NCI-H2196 (cell line): Measurements from ENCODE around the gene CUBN.
"Not testable (repeated sequence)": the region's sequence is repeated elsewhere in the genome, so short reads cannot be mapped to it uniquely, and the experiment has no call there.

Experiments used
- DNase-seq: peaks from one replicate; lab custom pipeline; 2025; ENCODE audit not compliant: unreplicated experiment; lab: John Stamatoyannopoulos, UW

The CUBN gene

DNA sequence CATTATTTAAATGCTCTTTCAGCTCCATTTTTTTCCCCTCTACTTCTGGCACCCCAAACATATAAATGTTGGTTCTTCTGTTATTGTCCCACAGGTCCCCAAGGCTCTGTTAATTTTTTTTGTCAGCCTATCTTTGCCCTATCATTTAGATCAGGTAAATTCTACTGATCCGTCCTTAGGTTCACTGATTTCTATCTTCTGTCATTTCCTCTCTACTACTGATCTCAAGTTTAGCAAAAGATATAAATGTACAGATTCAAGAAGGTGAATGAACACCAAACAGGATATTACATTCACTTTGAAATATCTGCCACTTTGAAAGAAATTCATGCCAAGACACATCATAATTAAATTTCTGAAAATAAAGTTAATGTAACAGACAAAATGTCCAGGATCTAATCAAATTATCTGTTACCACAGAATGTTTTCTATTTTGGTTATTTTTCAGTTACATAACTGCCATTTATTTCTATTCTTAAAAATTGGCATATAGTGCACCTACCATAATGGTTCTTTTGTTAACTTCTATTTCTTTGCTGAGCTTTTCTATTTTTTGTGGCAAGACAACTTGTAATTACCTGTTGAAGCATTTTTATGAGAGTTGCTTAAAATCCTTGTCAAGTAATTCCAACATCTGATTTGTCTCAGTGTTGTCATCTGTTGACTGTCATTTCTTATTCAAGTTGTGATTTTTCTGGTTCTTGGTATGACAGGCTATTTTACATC, 12.1 kb upstream of the CUBN start:
- DNase-seq = no peak

DNA sequence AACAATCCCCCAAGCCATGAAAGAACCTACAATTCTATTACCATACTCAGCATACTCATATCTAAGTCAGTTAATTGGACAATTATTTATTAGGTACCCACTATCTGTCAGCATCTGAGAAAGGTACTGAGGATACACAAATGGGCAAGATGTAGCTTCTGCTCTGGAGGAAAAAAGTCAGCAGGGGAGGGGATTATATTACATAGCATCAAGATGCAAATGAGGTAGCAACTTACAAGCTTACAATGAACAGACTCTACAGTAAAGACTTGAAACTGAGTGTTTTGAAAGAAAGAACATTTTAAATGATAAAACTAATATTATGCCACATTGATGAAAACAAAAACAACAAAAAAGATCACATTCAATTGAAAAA, 10.8 kb upstream of the CUBN start:
- no peak for DNase-seq

DNA sequence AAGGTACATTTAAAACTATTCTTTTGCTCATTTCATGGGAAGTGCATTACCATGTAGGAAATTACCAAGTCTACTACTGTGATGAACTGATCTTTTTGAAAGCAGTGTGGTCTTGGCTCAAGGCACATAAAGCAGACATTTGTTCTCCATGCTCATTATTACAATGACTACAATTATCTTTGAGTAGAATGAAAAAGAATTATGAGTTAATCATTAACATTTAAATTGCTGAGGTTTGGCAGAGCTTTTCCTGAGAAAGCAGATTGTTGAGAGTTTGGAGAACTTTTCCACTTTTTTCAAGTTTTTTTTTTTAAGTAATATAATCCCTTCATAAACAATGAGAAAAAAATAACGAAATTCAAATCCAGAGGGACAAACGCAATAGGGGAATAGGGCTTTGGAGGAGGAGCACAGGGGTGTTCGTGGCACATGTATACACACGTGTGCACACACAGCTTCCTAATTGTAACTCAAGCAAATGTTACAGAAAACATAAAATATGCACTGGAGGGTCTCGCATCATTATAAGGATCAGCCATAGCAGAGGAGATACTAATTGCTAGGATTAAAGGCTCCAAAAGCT, 8.9 kb upstream of the CUBN start:
- no peak for DNase-seq

DNA sequence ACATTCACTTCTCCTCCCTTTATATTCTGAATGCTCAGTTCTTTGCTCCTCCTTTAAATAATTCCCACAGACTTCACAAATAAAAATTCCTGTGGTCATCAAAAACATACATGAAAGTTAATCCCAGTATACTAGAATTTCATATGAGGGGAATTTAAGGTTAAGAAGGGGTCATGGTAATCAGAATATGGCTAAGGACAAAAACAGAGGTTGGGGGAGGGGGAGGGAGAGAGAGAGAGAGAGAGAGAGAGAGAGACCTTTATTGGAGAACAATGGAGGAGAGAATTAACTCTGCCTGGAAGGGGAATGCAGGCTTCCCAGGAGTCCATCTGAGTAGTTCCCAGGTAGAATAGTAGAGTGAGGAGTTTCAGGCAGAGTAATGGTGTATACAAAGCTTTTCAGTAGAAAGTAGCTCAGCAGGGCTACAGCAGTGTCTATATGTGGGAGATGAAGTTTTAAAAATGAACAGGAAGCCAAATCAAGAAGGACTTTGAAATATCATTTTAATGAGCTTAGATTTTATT, 5.2 kb upstream of the CUBN start:
- no peak for DNase-seq

DNA sequence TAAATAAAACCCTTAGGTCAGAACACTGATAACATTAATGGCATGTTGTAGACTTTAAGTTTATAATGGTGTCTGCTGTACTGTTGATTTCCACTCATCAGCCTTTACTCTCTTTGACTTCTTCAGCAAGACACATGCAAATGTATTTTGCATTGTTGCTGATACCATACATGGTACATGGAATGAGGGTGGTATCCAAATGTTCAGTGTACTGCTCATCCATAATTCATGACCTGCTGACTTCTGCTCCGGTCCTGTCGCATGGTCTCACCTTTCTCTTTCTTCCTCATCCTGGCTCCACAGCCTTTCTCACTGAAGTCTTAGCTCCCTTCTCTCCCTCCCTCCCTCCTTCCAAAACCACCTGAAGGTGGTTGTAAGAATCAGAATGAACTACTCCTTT, 4.7 kb upstream of the CUBN start:
- DNase-seq = no peak

DNA sequence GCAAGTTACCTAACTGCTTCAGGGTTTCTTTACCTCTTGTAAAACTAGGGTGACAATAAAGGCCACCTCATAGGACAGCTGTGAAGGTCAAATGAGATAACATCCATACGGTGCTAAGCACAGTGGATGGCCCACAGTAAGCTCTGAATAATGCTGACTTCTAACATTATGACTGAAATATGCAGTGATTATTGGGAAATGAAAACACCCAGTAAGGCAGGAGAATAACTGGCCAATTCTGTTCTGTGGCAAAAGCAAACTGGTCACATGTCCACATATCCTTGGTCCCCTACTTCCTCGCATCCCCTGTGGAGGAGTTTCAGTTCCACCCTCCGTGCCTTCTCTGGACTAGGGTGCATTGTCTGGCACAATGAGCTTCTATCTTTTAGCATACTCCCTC, 1.4 kb downstream of the CUBN start:
- no peak for DNase-seq

DNA sequence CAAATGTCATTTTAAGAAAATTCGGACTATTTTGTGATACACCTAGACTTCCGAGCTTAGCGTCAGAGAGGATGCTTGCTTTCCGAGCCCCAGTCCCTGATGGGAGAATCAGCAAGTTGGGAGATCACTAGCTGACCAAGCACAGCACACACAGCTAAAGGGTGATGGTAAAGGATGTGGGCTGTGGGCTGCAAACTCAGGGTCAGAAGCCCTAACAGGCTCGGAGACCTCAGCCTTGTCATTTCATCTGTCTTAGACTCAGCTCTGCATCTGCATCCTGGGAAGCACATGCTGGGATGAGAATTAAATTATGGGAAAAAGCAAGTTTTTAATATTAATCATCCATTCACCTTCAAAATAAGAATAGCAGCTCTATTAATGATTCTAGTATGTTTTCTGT, 3.3 kb downstream of the CUBN start:
- no peak for DNase-seq

DNA sequence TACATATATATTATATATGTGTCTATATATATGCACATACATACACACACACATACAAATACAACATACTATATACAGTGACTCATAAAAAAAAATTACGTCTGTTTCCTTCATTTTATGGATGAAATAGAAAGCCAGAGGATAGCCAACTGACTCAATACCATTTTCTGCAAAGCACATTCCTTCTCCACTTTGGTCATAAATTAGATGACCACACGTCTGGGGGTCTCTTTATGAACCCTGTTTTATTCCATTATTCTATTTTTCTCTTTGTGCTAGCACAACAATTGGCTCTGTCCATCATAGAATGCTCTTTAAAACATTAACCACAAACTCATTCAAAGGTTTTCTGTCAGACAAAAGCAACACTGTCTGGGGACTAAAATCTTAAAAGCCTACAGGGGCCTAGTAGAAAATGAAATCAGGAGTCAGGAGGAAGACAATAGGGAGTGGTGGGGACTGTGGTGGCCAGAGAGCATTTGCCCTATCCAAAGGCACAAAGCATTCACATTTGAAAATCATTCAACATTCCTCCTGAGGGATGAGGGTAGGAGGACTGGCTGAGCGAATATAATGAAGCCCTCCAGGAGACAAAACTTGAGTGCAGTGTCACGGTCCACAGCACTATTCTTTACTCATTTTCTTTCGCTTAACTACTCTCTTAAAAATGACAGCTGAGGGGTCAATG, 4.3 kb downstream of the CUBN start:
- DNase-seq = no peak

DNA sequence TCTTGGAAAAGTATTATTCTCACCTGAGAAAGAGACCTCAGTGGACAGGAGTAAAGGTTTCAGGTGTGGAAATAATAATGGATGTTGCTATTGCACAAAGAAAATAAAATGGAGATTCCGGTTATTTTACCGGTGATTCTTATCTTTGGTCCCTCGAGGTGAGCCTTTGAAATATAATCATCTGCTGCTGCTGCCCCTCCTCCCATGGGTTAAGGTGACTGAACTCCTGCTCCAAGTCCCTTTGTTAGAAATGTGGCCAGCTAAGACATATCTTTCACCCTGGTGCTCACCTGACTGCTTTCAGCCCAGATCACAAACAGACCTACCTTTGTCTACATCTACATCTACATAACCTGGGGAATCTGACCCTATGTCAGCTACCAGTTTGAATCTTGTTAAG, 5.7 kb downstream of the CUBN start:
- DNase-seq = no peak

DNA sequence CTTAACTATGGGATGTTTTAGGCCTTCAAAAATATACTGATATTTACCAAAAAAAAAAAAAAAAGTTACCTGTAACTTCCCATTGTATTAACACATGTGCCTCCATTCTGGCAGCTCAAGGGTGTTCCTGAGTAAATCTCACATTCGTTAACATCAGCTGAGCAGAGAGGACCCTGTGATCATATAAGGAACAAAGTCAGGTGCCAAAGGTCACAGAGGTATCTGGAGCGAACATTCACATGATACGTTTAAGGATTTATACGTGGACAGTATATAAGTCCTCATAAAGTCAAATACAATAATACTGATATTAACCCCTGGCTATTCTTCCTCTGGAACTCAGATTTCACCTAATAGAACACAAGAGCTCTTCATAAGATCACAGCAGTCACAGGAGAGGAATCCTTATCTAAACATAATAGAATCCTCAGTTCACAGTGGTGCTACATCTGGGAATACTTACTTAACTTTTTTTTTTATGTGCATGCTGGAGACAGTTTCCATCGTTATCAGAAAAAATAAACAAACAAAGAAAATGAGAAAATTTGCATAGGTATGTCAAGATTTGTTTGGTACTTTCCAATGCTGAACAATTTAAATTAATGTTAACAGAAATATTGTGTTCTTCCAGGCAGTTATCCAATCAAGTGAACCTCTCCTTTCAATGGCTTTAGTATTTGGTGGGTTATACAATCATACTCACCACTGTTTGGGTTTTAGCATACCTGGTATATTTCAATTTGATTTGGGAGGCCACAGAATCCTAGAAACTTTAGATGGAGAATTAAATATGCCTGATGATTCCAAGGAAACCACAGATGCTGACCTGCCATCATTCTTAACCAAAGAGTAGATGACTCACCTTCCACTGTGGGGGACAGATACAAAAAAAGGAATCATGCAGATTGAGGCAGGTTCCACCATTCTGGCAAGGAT, 6.6 kb downstream of the CUBN start:
- no peak for DNase-seq

DNA sequence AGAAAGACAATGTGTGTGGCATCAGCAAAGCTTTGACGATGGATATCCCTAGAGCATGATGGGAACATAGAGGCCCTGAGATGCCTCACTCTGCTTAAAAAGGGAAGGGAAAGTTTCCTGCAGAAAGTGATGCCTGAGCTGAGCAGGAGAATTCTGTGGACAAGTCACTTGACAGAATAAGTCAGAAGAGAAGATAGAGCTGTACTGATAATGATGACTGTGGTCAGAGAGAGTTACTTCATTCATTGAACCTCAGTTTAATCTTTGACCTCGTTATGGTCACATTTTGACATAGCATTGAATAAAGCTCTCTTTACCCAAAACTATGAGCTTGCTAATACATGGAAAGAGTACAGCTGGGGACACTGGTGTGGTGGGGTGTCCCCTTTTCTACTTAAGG, 7.6 kb downstream of the CUBN start:
- no peak for DNase-seq

DNA sequence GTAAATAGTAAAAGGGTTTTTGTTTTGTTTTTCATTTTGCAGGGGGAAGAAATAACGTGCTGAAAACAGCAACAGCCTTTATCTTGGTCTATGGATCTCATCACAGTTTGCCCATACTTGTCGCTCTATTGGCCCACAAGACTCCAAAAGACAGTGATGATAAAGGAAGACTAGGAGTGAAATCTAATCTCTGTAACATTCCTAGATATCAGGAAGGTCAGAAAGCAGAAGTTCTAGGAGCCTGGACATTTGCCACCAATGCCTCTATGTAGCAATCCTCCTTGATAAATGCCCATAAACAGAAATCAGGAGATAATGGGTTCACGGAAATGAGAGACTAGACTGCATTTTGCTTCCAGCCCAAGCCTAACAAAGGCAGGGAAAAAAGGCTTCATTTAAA, 8.9 kb downstream of the CUBN start:
- no peak for DNase-seq

DNA sequence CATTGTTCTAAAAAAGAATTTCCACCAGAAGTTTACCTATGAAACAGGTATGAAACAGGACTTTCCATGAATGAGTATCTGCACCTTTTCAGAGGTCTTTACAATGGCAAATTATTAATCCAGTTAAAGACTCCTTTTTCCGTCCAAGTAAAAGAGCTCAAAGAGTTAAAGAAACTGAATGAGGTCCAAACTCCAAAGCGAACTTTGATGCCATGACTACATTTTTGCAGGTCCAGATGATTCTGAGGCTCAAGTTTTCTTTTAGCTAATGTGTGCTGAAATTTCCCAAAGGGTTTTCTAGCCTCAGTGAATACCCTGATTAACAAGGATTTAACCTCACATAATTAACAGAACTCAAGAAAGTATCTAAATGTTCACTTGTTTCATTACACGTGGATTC, 9.8 kb downstream of the CUBN start:
- no peak for DNase-seq

DNA sequence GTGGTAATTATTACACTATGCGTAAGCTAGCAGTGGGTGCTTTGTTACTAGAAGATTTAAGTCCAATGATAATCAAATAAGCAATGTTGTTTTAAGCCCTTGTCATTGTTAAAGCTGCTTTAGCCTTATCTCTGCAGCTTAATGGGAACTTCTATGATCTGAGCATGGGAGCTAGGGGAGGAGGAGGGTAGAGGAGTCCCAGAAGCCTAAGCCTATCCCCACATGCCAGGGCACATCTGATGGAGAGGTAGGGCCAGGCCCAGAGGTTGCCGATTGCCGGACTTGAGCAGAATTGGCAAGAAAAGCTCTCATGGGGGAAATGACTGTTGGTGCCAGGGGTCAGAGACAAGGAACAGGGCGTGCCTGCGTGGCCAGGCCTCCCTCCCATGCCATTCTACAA, 13.4 kb downstream of the CUBN start:
- DNase-seq = no peak

DNA sequence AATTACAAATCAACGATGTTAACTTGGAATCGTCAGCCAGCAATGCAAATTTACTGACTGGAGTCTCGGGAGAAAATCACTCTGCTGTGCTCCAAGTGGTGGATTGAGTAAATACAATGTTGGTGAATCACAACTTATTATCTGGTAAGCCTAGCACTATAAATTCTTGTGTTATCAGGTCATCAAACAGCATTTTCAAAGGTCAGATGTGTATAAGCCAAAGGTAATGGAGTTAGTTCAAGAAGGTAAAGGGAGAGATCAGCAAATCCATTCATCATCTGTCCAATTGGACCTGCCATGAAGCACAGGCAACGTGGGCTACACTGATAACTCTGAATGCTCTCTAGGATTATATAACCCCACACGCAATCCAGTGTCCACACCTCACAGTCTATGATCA, 13.9 kb downstream of the CUBN start:
- DNase-seq = no peak

DNA sequence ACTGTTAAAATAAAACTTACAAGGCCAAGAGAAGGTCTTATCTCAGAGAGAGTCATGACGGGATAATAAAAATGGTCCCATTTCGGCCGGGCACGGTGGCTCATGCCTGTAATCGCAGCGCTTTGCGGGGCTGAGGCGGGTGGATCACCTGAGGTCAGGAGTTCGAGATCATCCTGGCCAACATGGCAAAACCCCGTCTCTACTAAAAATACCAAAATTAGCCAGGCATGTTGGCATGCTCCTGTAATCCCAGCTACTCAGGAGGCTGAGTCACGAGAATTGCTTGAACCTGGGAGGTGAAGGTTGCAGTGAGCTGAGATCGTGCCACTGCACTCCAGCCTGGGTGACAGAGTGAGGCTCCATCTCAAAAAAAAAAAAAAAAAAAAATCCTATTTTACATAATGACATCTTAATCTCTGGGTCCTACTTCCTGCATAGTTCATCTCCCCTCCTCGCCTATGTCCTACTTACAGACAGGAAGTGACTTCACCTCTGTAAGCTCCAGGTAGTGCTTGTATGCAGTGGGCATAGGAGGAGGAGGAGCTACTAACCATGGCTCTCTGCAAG, 14.7 kb downstream of the CUBN start:
- DNase-seq = not testable (repeated sequence)

DNA sequence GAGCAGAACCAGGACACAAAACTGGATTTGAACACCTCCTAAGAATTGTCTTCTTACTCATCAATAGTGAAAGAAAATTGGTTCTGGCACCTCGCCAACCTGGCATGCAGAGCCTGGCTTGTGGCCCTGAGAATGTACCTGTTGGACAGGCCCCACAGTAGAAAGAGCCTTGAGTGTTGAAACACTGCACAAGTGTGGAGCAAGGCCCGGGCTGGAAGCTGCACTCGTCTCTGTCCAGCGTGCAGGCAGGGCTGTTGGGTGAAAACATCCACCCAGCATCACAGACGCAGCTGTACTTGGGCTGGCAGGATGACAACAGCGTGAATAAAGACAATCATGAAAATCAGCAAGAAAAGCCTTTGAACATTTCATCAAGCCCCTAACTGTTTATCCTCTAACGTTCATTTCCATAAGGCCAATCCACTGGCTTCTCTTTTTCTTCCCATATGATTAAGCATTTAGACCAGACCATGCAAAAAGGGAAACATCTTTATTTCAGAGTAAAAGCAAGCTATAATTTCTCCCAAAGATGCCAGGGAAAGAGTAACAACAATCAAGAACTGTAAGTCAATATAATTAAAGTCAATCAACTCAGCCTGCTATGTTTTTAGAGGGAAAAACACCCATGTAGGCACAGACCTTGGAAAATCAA, 15.6 kb downstream of the CUBN start:
- no peak for DNase-seq

DNA sequence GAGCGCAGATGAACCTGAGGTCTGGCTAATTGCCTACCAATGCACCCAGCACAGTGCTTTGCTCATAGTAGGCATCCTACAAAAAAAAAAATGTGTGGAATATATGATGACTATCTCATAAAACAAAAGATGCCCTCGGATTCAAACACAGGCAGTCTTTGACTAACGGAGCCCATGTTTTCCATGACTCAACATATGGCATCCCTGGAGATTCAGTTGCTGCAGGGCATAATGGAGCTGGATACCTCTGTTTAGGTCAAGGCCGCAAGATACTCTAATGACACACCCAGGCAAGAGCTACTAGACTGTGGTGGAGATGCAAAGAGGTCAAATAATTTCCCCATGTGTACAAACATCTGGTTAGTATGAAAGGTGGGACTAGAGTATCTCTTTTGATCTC, 16.3 kb downstream of the CUBN start:
- DNase-seq = no peak

DNA sequence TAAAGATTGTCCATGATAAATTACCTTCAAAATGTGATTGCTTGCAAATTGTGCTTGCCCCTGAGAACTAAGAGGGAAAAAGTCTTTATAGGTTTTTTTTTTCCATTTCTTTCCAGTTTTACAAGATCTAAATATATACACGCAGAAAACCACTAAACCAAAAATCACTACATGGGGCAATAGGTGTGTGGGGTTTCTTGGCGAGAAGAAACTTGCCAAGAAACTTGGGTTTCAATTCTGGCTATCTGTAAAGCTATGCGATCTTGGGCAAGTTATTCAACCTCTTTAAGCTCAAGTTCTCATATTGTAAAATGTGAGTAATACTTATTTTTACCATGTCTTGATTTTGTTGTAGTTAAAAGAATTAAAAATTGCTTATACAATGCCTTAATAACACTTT, 17.0 kb downstream of the CUBN start:
- no peak for DNase-seq

DNA sequence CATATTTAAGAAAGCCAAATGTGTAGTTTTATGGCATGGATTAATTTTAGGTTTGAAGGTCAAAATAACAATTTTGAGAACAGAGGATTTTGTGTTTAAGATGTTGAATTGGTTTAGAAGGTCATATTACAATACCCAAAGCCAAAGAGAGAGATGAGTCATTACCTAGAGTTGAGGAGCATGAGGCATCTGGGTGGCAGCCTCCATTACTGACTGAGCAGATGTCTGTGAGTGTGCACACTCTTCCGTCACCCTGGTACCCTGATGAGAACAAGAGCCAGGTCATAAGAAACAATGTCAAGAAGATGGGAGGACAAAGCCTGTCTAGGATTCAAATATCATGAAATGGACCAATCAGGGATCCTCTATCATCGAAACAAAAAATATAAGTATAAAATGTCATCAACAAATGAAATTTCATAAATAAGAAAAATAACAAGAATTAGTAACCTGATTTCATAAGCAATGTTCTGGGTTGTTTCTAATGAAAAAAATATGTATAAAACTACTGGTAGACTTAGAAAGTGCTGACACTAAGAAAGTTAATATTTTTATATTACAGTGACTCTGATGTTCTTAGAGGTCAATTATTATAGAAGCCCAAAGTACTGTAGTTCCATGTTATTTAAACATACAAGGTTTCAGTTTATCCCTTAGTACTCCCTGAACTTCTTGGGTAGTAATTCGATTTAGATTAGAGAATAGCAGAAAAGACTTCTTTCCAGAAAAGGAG, 20.0 kb downstream of the CUBN start:
- no peak for DNase-seq
